ENCODE measurements around the gene TMEM169.

GRCh38 chr2:216109962-216110614 is 28.4 kb downstream of the TMEM169 start:
- peak; percentile 46 for TF ChIP-seq CTCF (IDR thresholded peaks at IDR 0.05; ENCODE audit: insufficient read depth, low read depth, low read length)
- no peak for TF ChIP-seq EZH2 (IDR thresholded peaks at IDR 0.05; ENCODE audit: insufficient read depth, low read length)
